GM12873 (cell line): ENCODE results near the gene NDUFA3.

ENCODE experiments used
- TF ChIP-seq, protein P1 (sequence below): IDR thresholded peaks from 2 replicates; pipeline ENCODE4 v1.5.1; 2012; ENCODE audit warnings: low read depth, mild to moderate bottlenecking, moderate library complexity, low read length, control low read depth; ENCODE audit not compliant: insufficient read depth; ENCODE audit errors: missing control alignments

The NDUFA3 gene

DNA sequence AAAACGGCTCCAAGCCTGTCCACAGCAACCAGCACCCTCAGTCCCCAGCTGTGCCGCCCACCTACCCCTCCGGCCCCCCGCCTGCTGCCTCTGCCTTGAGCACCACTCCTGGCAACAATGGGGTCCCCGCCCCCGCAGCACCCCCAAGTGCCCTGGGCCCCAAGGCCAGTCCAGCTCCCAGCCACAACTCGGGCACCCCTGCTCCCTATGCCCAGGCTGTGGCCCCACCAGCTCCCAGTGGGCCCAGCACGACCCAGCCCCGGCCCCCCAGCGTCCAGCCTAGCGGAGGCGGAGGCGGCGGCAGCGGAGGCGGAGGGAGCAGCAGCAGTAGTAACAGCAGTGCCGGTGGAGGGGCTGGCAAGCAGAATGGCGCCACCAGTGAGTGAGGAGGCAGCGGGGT lies 45.5 kb downstream of the NDUFA3 start:
- TF ChIP-seq, protein P1, sequence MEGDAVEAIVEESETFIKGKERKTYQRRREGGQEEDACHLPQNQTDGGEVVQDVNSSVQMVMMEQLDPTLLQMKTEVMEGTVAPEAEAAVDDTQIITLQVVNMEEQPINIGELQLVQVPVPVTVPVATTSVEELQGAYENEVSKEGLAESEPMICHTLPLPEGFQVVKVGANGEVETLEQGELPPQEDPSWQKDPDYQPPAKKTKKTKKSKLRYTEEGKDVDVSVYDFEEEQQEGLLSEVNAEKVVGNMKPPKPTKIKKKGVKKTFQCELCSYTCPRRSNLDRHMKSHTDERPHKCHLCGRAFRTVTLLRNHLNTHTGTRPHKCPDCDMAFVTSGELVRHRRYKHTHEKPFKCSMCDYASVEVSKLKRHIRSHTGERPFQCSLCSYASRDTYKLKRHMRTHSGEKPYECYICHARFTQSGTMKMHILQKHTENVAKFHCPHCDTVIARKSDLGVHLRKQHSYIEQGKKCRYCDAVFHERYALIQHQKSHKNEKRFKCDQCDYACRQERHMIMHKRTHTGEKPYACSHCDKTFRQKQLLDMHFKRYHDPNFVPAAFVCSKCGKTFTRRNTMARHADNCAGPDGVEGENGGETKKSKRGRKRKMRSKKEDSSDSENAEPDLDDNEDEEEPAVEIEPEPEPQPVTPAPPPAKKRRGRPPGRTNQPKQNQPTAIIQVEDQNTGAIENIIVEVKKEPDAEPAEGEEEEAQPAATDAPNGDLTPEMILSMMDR = no peak

DNA sequence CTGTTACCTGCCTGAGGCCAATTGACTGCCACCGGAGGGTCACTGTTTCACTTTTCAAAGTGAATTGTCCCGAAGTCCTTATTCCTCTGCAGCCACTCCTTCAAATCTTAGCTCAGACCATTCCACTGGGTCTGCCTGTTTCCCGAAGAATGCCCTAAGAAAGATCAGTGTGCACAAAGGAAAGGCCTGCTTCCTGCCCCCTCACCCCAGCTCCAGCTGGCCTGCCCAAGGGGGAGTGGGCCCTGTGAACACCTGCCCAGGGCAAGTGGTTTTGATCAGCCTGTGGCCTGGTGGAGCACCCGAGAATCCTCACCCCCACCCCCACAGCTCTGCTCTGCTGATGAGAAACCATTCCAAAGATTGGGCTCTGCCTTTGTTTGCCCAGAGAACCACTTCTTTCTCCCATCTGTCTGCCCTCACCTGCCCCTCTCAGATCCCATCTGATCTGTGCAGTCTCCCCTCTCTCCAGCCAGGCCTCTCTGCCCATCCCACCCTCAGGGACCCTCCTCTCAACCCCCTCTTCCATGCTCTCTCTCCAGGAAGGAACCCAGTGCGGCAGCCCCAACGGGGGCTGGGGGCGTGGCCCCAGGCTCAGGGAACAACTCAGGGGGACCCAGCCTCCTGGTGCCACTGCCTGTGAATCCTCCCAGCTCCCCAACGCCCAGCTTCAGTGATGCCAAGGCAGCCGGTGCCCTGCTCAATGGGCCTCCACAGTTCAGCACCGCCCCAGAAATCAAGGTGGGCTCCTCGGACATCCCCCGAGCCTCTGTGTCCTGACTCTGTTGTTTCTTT lies 46.6 kb downstream of the NDUFA3 start:
- TF ChIP-seq, protein P1 = no peak

DNA sequence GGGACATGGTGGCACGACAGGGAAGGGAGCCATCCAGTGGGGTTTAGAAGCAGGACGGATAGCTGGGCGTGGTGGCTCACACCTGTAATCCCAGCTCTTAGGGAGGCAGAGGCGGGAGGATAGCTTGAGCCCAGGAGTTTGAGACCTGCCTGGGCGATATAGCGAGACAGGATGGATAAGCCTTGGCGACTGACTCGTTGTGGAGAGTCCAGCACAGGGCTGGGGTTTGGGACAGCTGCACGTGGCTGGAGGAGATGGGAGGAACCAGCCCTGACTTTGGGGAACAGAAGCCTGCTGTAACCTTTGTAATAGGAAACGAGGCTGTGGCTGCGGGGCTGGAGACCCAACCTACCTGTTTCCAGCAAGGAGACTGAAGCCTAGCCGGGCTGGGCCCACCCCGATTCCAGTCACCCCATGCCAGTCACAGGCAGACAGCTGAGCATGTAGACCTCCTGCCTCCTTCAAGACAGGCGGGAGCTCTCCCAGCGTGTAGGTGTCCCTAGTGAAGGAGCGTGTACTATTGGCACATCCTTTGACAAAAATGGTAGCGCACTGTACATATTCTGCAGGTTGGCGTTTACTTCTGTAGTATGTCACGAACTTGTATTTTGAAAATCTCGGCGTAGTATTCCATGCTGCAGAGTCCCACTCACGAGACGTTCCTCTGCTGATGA lies 48.8 kb downstream of the NDUFA3 start:
- TF ChIP-seq, protein P1 = no peak

DNA sequence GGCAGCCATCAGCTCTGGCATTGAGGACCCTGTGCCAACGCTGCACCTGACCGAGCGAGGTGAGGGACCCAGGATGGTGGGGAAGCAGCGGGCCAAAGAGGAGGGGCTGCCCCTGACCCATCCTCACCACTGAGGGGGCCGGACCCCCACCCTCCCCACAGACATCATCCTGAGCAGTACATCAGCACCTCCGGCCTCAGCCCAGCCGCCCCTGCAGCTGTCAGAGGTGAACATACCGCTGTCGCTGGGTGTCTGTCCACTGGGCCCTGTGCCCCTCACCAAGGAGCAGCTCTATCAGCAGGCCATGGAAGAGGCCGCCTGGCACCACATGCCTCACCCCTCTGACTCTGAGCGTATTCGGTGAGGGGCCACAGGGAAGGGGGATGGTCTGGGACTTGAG lies 49.6 kb downstream of the NDUFA3 start:
- TF ChIP-seq, protein P1 = no peak

DNA sequence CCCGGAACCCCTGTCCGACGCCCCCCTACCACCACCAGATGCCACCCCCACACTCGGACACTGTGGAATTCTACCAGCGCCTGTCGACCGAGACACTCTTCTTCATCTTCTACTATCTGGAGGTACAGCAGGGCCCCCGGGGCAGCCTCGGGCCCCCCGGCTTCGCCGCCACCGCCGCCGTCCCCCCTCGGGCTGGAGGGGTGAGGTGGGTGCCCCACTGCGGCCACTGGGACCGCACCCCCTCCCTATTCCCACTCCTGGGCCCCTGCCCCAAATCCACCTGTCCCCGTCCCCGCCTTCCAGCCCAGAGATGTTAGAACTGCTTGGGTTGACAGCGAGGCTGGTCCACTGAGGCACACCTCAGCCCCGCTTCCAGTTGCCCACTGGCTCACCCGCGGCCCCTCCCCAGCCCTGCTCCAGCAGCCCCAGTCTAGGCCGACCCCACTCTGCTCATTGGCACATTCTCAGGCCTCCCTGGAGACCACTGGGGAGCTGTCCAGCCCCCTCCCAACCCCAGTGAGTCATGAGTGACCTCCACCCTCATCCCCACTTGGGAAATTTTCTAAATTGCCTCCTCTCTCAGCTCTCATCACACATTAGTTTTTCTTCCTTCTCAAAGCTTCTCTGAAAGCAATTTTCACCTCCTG lies 50.3 kb downstream of the NDUFA3 start:
- TF ChIP-seq, protein P1 = no peak

DNA sequence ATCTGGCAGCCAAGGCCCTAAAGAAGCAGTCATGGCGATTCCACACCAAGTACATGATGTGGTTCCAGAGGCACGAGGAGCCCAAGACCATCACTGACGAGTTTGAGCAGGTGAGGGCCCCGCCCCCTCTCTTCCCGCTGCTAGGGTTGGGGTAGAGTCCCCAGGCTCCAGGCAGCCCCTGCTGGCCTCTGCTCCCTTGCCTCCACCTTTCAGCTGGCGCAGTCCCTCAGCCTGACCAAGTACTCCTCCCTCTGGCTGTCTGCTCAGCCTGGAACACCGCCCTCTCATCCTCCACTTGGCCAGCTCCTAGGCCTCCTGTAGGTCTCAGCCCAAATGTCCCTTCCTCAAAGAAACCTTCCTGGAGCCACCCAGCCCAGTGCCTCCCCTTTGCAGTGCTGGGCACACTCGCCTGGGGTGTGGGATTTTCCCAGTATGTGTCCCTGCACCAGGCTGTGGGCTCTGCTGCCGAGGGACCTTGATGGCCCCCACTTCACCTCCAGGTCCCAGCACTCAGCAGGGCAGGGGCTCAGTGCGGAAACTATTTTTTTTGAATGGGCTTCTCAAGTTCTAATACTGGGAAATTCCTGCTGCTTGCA lies 51.2 kb downstream of the NDUFA3 start:
- TF ChIP-seq, protein P1 = no peak
